IMR-90 (cell line): ENCODE measurements around the gene CDH23. TPM values are rescaled to one million over a fixed set of nuclear protein-coding genes. Genes with fewer than 3 reads are reported as not detected.

Source experiments
- ATAC-seq: fragments of 200-7000 bp; cut with Tn5 transposase; 2 replicates; pipeline ENCODE4 v1.9.1; 2020; ENCODE audit warnings: low read depth, mild to moderate bottlenecking, moderate library complexity
- BruUV-seq: library from RNA; stranded (reverse); fragments of 400-500 nt; replicated peaks from 2 replicates; lab custom pipeline; 2021; lab: Mats Ljungman, UMichigan
- CTCF ChIA-PET: fragments of 300-600 bp; formaldehyde crosslinking; extraction: SDS; loops from one replicate; lab custom pipeline; 2021; ENCODE audit warnings: antibody characterized with exemption; lab: Yijun Ruan, JAX
- POLR2A ChIA-PET: fragments of 300-600 bp; sonication (Branson Sonifier 250); formaldehyde crosslinking; loops from one replicate; lab custom pipeline; 2022; ENCODE audit warnings: antibody characterized with exemption; ENCODE audit not compliant: unreplicated experiment; lab: Charles Lee
- DNase-seq: peaks from one replicate; pipeline ENCODE4 v3.0.0; 2013
- H2AFZ ChIP-seq: replicated peaks from 2 replicates; pipeline ENCODE3; 2013; ENCODE audit warnings: low read length, mild to moderate bottlenecking; ENCODE audit not compliant: poor library complexity
- H2AK5ac ChIP-seq: 2 replicates; pipeline ENCODE4 v1.6.1; 2013; ENCODE audit warnings: low read depth, low read length, inconsistent platforms
- H2AK9ac ChIP-seq: replicated peaks from 2 replicates; pipeline ENCODE3; 2013; ENCODE audit warnings: mild to moderate bottlenecking, low read depth, low read length, moderate library complexity; ENCODE audit not compliant: poor library complexity
- H2BK120ac ChIP-seq: 2 replicates; pipeline ENCODE4 v1.6.1; 2013; ENCODE audit warnings: low read depth, low read length, inconsistent platforms
- H2BK15ac ChIP-seq: 3 replicates; pipeline ENCODE4 v1.6.1; 2013; ENCODE audit warnings: low read depth, low read length, inconsistent platforms
- H2BK20ac ChIP-seq: 2 replicates; pipeline ENCODE4 v1.6.1; 2013; ENCODE audit warnings: low read depth, mild to moderate bottlenecking, inconsistent platforms, low read length, moderate library complexity
- H2BK5ac ChIP-seq: 2 replicates; pipeline ENCODE4 v1.6.1; 2013; ENCODE audit warnings: mild to moderate bottlenecking, low read depth, low read length, inconsistent platforms; ENCODE audit not compliant: poor library complexity, severe bottlenecking
- H3K14ac ChIP-seq: replicated peaks from 2 replicates; pipeline ENCODE4 v1.6.1; 2013; ENCODE audit warnings: low read depth, low read length, inconsistent platforms
- H3K18ac ChIP-seq: 2 replicates; pipeline ENCODE4 v1.6.1; 2013; ENCODE audit warnings: low read depth, low read length, control low read depth
- H3K23ac ChIP-seq: 2 replicates; pipeline ENCODE4 v1.6.1; 2013; ENCODE audit warnings: low read depth, low read length, inconsistent platforms
- H3K27ac ChIP-seq: 2 replicates; pipeline ENCODE4 v1.5.1; 2013; ENCODE audit warnings: mild to moderate bottlenecking, control low read depth, low read length; ENCODE audit not compliant: insufficient read depth
- H3K27me3 ChIP-seq: 2 replicates; pipeline ENCODE4 v1.6.1; 2013; ENCODE audit warnings: low read length; ENCODE audit not compliant: control insufficient read depth, insufficient read depth
- H3K36me3 ChIP-seq: 2 replicates; pipeline ENCODE4 v1.6.1; 2013; ENCODE audit warnings: low read length, mixed read lengths; ENCODE audit not compliant: control insufficient read depth, insufficient read depth
- H3K4ac ChIP-seq: 2 replicates; pipeline ENCODE4 v1.6.1; 2013; ENCODE audit warnings: low read depth, low read length, inconsistent platforms
- H3K4me1 ChIP-seq: 2 replicates; pipeline ENCODE4 v1.6.1; 2013; ENCODE audit warnings: low read length, mixed read lengths; ENCODE audit not compliant: control insufficient read depth, insufficient read depth
- H3K4me2 ChIP-seq: 2 replicates; pipeline ENCODE4 v1.6.1; 2013; ENCODE audit warnings: low read depth, mild to moderate bottlenecking, control low read depth, low read length, moderate library complexity
- H3K4me3 ChIP-seq: 2 replicates; pipeline ENCODE4 v1.5.1; 2013; ENCODE audit warnings: low read depth, mild to moderate bottlenecking, control low read depth, low read length, moderate library complexity; ENCODE audit not compliant: insufficient read depth
- H3K56ac ChIP-seq: 2 replicates; pipeline ENCODE4 v1.6.1; 2013; ENCODE audit warnings: low read length, inconsistent platforms; ENCODE audit not compliant: insufficient read depth; ENCODE audit errors: extremely low read depth
- H3K79me1 ChIP-seq, 2 experiments: 2 replicates each; pipeline ENCODE4 v1.6.1; 2013; ENCODE audit warnings: low read length in 2 of 2, inconsistent platforms in 1 of 2, low read depth in 1 of 2
- H3K9ac ChIP-seq: 2 replicates; pipeline ENCODE4 v1.6.1; 2013; ENCODE audit warnings: low read depth, low read length, control low read depth
- H3K9me1 ChIP-seq: 2 replicates; pipeline ENCODE4 v1.6.1; 2013; ENCODE audit warnings: low read length, inconsistent platforms; ENCODE audit not compliant: insufficient read depth
- H3K9me3 ChIP-seq: 2 replicates; pipeline ENCODE4 v1.6.1; 2013; ENCODE audit warnings: low read length; ENCODE audit not compliant: control insufficient read depth, insufficient read depth
- H4K20me1 ChIP-seq: 2 replicates; pipeline ENCODE4 v1.6.1; 2013; ENCODE audit warnings: low read length, inconsistent platforms; ENCODE audit not compliant: insufficient read depth
- H4K5ac ChIP-seq: 2 replicates; pipeline ENCODE4 v1.6.1; 2013; ENCODE audit warnings: mild to moderate bottlenecking, low read depth, low read length, control low read depth
- H4K8ac ChIP-seq, 2 experiments: 2 replicates each; pipeline ENCODE4 v1.6.1; 2013; ENCODE audit warnings: low read depth in 2 of 2, low read length in 2 of 2, control low read depth in 1 of 2, inconsistent platforms in 1 of 2
- H4K91ac ChIP-seq: 2 replicates; pipeline ENCODE4 v1.6.1; 2013; ENCODE audit warnings: low read depth, low read length, inconsistent platforms; ENCODE audit not compliant: insufficient read depth
- RFX5 ChIP-seq: IDR thresholded peaks from 2 replicates; pipeline ENCODE4 v1.8.0; 2012; ENCODE audit warnings: low read depth, mild to moderate bottlenecking, low read length, moderate library complexity
- WGBS, 2 experiments: methylation state at CpG; one replicate each; pipeline versions ENCODE4 v1.1.5 to v1.1.7; 2013; ENCODE audit warnings: missing lambda C conversion rate in 2 of 2; ENCODE audit not compliant: insufficient read length in 1 of 2; ENCODE audit errors: extremely low coverage in 2 of 2; 5-methylcytosine and 5-hydroxymethylcytosine counted together
- dilution Hi-C: fragments of 300-500 bp; cut with HindIII; formaldehyde crosslinking; loops from one replicate; pipeline ENCODE4 v1.14.3; 2018; ENCODE audit warnings: low sequenced_read_pairs; ENCODE audit not compliant: unreplicated experiment
- in situ Hi-C: fragments of 300-500 bp; cut with MboI; formaldehyde crosslinking; loops from 3 replicates; pipeline ENCODE4 v1.14.3; 2019; ENCODE audit warnings: low sequenced_read_pairs, inconsistent platforms, mixed read lengths
- intact Hi-C: fragments of 100-400 bp; cut with micrococcal nuclease; formaldehyde crosslinking; loops from 2 replicates; pipeline ENCODE4 v1.10.0; 2022
- polyA plus RNA-seq, 3 experiments: library from polyadenylated mRNA; depleted of rRNA; stranded (reverse); fragments of >200 nt; gene quantifications; 2 replicates each; pipeline ENCODE4 v1.2.3, GENCODE V29; 2012; ENCODE audit warnings: low replicate concordance in 1 of 3
- total RNA-seq: library from RNA; depleted of rRNA; stranded (reverse); fragments of >200 nt; gene quantifications from 2 replicates; pipeline ENCODE4 v1.2.3, GENCODE V29; 2012
- TF ChIP-seq, protein P1 (sequence below): fragments of 150-350 bp; IDR thresholded peaks from 2 replicates; pipeline ENCODE4 v1.6.1; 2017; ENCODE audit warnings: mild to moderate bottlenecking, antibody characterized with exemption, low read length, low read depth

CDH23 gene
- total and polyA plus RNA-seq, 2 of the 4 experiments (the other 2 are of a cell fraction): under 0.01 to 0.03 TPM

DNA sequence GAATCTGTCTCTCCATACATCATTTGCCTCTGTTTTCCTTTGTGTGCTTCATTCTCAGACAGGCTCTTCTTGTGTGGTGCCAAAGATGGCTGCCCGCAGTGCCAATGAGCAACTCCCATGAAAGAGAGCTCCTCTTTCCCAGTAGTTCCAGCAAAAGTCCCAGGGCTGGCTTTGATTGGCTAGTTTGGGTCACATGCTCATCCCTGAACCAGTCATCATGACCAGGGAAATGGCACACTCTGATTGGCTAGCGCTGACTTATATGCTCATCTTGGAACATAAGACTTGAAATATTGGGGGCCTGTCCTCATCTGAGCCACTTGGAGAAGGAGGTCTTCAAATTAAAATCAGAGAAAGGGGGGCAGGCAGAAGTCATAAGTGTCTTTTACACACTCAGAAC is 112.7 kb downstream of the CDH23 start:
- Histone ChIP-seq H2BK120ac (no peak overlapping the region), H3K9ac (no peak overlapping the region), H2AK5ac (no peak overlapping the region), H4K8ac (no peak overlapping the region), H3K4me2 (no peak overlapping the region), H3K27me3 (peaks cover 19% of the 10 kb centered on the region), H3K14ac (no peak overlapping the region), H3K18ac (no peak overlapping the region), H2AK9ac (no peak overlapping the region), H3K4me1 (no peaks in the 10 kb centered on the region), H4K91ac (no peak overlapping the region), H2BK20ac (no peak overlapping the region), H3K56ac (no peak overlapping the region), H2BK5ac (no peak overlapping the region), H3K36me3 (no peaks in the 10 kb centered on the region), H3K79me1 (no peaks in the 10 kb centered on the region), H3K9me1 (no peaks in the 10 kb centered on the region), H3K4ac (no peak overlapping the region), H3K23ac (no peak overlapping the region), H4K5ac (no peak overlapping the region), H3K9me3 (peaks cover 2% of the 10 kb centered on the region; the same call in 1 of the 2 replicates), H4K20me1 (no peaks in the 10 kb centered on the region), H3K4me3 (no peak overlapping the region), H2AFZ (no peak overlapping the region), H2BK15ac (no peak overlapping the region), H3K27ac (no peak overlapping the region)
- dilution Hi-C loops: no loop called here
- CTCF ChIA-PET: no interaction called here
- no TSS peak for BruUV-seq
- WGBS, 2 experiments: 20% methylated on average over 1 of the region's 2 CpGs; no CpG with 5 or more reads in 1 of the 2 experiments
- no peak for TF ChIP-seq RFX5
- TF ChIP-seq, protein P1, sequence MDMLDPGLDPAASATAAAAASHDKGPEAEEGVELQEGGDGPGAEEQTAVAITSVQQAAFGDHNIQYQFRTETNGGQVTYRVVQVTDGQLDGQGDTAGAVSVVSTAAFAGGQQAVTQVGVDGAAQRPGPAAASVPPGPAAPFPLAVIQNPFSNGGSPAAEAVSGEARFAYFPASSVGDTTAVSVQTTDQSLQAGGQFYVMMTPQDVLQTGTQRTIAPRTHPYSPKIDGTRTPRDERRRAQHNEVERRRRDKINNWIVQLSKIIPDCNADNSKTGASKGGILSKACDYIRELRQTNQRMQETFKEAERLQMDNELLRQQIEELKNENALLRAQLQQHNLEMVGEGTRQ: peak; percentile 11; the same call in 1 of the 2 replicates
- DNase-seq: no peak
- in situ Hi-C loops: no loop called here
- no peak for ATAC-seq
- intact Hi-C loops: no loop called here
- POLR2A ChIA-PET: no interaction called here
